NCI-H1105 treated with DMSO at 0.1 percent for 48 hours (cell line): ENCODE results near the gene BRSK2.

Source experiments
- DNase-seq: peaks from one replicate; lab custom pipeline; 2025; lab: John Stamatoyannopoulos, UW

BRSK2 gene

DNA sequence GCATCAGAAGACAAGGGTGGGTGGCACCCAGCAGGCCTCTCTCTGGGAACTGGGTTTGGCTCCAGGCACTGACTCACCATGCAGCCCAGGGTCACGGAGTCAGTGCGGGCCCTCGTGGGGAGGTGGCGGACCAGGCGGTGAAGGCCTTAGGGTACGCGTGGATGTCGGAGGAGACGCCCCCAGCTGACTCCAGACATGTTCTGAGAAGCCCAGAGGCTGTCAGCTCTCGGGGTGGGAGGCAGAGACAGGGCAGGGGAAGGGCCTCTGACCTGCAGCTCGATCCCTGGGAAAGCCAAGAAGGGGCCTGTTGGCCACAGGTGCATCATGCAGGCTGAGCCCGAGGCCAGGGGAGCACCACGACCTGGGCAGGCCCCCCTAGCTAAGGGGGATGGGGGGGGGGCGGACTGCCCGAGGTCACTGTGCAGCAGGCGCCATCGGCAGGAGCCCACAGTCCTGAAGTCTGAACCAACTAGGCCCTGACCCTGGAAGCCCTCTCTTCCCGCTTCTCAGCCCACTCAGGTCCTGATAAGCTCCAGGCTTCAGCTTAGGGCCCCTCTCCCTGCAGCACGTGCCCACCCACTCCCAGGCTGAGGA, 78.8 kb downstream of the BRSK2 start:
- no peak for DNase-seq

DNA sequence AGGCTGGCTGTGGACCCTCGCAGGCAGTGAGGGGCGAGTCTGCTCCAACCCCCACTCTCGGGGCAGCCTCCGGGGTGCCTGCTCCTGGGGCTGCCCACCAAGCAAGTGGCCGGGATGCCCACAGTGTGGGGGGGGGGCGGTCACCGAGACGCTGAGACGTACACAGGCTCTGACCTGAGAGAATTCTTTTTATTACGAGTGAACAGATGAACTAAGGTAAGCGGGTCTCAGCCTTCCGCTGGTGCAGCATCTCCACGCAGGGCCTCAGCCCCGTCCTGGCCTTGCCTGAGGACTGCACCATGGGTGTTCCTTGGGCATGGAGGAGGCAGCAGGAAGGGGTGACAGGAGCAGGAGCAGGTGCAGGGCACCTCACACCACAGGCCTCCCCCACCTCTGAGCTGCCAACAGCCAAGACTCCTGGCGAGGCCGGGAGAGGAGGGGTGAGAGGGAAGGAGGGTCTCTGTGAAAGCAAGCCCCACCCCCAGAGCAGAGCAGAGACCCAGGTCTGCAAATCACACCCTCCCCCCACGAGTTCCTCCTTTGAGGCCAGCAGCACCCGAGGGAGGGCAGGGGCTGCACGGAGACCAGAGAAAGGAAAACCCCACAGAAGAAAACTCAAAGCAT, 79.7 kb downstream of the BRSK2 start:
- no peak for DNase-seq

DNA sequence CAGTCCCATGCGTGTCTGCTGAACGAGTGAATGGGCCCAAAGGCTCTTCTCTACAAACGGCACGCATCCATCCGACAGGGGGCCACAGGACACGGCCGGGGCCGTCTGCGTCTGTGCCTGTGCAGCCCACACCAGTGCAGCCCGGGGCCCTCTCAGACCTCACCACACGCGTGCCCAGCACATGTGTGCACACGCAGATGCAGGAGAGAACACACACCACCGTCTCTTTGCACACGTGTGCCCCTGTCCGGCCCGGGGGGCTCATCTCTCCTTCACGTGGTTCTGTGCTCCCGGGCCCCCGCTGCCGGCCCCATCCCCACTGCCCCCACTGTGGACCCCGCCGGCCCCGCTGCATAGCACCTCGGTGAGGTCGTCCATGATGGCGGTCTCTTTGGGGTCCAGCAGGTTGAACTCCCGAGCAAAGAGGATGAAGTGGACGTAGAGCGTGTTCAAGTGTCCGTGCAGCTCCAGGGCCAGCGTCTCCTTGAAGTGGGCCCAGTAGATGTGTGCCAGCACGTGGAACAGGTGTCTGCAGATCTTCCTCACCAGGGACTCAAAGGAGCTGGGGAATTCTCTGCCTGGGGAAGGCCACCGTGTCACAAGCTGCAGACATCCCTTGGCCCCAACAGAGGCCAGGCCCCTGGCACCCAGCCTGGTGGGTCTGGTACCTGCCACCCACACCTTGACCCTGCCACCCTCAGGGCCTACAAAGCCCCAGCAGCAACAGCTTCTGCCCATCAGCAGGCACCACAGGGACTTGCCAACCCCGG, 80.4 kb downstream of the BRSK2 start:
- no peak for DNase-seq

DNA sequence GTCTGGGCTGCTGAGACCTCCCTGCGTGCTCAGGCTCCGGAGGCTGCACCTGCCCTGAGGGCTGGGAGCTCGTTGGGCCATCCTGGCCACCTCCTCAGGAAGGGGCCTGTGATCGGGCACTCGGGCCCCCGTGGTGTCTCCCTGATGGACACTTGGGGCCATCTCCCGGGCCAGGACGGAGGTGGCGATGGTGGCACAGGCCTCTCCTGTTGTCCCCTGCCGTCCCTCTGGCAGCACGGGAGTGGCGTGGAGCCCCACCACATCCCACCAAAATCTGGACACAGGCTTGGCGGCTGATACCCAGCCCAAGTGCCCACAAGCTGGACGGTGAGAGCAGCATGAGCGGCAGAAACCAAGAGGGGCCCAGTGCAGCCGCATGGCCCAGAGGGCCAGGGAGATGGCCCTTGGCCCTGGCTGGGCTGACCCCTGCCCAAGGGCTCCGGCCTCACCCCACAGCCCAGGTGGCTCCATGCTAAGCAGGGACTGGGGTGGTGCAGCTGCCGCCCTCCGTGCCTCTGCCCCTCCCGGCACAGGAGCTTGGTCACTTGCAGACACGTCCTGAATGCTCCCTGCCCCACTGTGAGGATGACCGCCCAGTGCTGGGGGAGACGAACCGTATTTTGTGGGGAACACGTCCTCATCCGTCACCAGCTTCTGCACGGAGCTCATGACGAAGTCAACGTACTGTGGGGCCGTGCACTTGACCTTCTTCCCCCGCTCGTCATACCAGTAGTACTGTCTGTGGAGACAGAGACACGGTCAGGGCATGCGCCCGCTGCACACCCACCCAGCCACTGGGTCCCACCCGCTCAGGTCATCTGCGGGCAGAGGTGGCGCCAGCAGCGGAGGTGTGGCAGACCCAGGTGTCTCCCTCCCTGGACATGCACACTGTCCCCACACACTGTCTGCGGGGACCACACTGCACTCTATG, 81.2 kb downstream of the BRSK2 start:
- no peak for DNase-seq

DNA sequence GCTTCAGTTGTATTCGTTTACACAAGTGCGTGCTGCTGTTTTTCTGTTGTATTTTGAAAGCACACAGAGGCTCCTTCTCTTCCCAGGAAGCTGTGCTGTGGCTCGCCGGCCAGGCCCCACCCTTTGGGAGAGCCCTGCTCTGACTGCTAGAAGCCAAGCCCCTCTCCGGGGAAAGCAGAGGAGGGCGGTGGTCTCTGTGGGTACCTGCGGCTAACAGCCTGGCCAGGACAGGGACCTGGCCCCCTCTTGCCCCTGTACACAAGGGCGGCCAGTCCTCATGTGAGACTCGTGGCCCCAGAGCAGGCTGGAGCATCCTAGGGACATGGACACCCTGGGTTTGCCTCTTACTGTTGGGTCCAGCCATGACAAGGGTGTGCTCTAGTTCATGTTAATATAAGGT, 82.0 kb downstream of the BRSK2 start:
- DNase-seq, result no peak

DNA sequence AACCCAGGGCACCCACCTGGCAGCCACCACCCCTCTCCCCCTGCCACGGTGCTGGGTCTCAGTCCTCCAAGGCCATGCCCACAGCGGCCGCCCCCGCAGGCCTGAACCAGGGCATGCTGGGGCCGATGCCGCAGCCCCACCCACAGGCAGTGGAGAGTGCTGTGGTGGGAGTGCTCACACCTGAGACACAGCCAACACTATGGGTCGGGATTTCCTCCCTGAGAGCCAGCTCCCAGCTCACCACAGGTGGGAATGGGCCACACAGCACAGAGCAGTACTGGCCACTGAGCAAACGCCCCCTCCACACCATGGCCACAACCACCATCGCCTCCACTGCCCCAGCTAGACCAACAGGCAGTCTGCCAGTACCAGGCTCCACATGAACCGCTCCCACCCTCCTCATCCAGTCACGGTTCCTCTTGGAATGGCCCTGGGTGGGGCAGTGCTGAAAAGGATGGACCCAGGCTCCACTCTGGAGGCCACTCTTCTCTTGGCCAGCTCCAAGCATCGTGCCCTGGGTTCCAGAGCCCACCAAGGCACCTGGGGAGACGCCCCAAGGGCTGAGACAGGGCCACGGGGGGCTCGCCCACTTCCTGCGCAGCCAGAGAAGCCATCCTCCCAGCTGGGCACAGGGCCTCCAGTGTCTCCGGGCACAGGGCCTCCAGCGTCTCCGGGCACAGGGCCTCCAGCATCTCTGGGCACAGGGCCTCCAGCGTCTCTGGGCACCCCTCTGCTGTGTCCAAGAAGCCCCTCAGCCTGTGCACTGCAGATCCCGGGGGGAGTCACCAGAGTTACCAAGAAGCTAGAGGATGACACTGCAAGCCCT, 82.7 kb downstream of the BRSK2 start:
- DNase-seq, result no peak

DNA sequence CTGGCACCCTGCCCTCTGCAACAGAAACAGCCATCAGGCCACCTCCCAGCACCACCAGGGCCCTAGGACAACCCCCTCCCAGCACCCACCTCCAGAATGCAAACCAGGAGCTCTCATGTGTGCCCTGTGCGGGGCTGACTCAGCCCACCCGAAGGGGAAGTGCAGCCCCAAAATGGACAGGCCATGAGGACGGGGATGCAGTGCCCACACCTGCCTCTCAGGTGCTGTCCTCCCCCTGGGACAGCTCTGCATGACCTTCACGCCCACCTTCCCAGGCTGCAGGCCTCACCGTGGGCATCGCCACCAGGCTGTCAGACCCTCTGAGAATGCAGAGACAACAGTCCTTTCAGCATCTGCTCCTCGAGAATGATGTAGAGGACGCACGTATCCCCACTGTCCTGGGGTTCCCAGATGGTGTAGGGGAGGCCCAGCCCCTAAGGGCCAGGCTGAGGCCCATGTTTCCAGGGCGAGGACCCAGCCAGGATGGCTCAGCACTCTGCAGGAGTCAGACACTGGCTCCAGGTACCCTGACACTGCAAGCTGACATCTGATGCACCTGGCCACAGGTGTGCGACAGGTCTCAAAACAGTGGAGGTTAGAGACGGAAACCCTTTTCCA, 83.4 kb downstream of the BRSK2 start:
- DNase-seq, result no peak

DNA sequence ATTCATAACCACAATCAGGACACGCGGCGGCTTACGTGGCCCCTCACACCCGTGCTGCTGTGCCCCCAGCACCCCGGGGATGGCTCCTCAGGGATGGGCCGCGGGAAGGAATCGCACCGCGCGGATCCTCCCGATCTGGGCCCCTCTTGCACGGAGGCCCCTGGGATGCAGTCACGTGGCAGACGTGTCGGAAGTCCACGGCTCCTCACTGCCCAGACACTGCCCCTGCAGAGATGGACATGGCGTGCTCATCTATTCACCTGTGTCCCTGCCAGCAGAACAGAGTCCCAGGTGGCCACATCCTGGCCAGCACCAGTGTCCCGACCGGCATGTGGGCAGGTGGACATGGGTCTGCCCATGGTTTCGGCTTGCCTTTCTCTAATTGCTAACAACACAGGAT, 84.1 kb downstream of the BRSK2 start:
- no peak for DNase-seq

DNA sequence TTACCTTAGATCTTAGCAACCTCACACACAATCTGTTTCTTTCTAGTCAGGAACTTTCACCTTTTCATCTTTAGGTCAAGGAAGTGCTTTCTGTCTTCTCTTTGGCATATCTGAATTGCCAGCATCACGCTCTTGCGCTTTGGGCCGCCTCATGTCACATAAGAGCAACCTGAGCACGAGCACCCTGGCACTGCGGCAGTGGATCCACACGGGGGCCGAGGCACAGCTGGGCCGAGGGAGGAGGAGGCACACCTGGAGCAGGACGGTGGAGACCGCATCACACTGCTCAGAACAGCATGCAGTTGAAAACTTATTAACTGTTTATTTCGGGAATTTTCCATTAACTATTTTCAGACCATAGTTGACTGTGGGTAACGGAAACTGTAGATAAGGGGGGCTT, 86.1 kb downstream of the BRSK2 start:
- DNase-seq, result no peak

DNA sequence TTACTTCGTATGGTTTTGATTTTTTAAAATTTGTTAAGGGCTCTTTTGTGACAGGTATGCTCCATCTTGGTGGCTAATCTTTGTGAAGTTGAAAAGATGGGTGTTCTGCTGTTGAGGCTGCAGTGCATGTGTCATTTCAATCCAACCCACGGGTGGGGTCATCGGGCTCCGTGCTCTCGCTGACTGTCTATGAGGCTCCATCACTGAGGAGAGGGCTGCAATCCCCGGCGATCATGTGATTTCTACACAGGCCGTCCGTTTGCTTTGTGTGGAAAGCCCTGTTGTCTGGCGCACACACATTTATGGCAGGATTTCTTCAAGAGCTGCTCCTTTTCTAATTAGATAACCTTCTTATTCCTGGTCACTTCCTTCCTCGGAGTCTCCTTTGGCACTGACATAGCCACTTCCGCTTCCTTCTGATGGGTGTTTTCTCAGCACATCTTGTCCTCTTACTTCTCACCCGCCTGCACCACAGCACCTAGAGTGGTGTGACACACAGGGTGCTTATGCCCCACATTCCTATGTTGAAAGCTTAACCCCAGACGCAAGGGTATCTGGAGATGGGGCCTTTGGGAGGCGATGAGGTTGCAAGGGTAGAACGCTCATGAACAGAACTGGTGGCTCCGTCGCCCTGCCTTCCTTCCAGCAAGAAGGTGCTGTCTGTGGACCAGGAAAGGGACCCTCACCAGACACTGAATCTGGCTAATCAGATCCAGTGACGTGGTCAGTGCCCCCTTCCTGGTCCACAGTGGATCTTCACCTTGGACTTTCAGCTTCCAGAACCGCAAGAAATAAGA, 87.4 kb downstream of the BRSK2 start:
- DNase-seq, result no peak

DNA sequence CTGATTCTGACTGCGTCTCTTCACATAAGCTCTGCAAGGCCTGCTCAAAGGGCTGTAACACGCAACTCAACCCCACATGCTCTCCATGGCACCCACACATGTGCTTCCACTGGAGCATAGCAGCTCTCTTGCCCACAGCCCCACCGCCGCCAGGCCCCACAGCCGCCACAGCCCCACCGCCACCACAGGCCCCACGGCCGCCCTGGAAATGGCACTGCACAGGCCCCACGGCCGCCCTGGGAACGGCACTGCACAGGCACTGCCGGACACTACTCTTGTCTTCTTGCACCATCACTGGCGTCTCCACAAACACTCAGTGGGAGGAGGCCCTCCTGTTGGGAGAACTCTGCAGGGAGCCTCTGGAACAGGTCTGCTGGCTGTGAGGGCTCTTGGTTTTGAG, 88.3 kb downstream of the BRSK2 start:
- no peak for DNase-seq

DNA sequence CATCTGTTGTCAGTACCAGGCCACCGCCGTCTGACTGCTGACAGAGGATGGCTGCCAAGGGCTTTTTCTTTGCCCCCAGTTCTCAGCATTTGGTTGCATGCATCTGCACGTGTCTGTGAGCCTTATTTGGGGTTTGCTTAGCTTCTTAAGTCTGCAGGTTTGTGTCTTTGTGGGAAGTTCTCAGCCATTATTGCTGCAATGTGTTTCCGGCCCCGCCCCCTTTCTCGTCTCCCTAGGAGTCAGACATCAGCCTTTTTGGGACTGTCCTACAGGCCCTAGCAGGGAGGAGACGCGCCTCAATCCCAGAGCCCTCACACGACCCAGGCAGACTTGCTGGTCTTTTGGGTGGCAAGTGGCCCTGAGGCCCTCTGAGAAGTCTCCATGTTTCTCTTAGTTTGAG, 88.8 kb downstream of the BRSK2 start:
- no peak for DNase-seq

DNA sequence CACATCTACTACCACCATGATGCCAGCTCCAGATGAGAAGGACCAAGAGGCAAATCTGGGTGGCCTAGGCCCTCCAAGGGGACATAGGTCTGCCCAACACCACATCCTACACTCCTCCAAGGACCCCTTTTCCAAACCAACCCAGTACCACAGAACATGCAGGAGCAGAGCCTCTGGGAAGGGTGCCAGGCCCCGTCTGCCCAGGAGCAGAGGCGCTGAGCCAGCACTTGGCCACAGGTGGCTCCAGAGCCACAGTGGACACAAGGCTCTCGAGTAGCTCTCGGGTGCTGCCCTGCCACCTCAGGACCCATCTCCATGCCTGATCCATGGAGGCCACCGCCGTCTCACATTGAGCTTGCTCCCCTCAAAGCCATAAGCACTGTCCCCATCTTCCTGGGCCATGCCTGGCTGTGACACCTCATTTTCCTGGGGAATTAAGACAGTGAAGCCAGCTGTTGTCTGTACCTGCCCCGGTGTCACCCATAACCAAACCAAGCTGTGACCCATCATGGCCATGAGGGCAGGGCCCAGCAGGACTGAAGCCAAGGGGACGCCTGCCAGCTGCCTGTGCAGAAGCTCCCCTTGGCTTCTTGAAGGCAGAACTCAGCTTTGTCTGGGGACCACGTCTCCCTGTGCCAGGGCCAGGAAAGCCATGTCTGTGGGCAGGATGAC, 89.4 kb downstream of the BRSK2 start:
- DNase-seq, result no peak

DNA sequence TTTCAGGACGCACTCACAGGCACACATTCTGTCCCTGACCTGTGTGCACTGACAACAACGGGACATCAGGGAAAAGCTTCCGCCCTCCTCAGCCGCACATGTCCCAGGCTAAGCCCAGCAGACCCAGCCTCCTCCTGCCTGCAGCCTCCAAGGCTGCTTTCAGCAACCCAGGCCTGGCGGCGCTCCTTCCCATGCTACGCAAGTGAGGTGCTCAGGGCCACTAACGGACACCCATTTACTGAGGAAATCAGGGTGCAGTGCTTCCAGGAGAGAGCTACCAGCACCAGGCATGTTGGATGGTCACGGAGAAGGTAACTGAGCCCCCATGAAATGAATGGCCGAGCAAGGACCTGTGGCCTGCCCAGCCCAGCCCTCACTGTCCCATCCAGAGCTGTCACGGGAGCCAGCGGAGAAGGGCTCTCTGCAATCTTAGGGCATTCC, 90.0 kb downstream of the BRSK2 start:
- DNase-seq, result no peak

DNA sequence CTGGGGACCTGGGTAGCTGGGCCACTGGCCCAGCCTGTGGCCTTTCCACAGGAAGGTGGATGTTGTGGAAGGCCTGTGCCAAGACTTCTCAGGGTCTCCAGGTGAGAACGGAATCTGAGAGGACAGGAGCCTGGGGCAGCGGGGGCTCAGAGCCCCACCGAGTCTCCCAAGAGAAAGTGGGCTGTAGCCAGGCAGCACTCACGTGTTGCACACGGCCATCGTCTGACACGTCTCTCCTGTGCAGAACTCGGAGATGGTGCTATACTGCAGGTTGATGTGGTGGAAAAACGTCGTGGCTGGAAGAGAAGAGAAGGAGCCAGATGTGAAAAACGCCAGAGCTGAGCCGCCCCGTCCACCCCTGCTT, 90.4 kb downstream of the BRSK2 start:
- DNase-seq, result no peak

DNA sequence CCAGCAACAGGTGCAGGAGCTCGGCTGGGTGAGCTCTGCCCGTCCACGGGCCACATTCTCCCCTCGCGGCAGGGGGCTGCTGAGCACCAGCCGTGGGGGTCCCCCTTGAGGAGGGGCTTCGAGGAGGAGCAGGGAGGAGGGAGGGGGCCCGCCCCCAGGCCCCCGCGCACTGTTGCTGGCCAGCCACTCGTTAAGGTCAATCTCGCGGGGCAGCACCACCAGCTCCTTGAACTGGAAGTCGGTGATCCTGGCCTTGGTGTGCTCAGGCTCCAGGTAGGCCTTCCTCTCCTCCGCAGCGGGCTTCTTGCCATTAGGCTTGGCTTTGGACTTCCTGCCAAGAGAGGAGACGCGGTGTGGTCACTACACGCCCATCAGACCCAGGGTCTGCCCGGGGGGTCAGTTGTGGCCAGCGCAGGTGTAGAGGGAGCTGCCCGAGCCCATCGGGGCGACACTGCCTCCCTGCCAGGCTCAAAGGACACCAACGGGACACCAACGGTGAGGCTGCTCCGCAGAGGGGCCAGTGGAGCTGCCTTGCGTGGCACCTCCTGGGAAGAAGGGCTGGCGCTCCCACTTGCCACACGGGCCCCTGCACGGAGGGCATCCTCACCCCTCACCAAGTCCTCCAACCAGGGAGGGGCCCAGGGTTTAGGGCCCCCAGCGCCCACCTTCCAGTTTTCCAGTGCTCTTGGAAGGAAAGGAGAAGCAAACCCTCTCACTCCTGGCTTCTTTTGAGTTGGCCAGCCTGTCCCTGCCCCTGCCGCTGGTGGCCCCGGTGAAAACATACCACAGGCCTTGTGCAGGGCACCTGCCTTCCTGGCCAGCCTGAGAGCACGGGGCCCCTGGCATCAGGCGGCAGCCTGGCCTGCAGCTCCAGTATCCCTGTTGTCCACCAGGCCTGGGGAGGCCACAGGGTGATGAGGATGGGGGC, 91.1 kb downstream of the BRSK2 start:
- DNase-seq, result no peak

DNA sequence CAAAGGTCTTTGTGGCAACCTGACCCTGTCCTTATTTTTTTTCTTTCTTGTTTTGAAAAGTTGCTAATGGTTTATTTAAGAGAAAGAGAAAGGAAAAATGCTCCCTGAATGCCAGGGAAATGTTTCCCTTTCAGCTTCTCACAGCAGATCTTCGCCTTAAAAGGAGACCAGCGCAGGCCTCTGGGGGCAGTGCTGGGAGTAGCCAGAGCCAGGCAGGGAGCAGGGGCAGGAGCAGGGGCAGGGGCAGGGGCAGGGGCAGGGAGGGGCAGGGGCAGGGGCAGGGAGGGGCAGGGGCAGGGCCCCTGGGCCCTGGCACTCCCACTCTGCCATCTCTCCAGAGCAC, 91.7 kb downstream of the BRSK2 start:
- no peak for DNase-seq

DNA sequence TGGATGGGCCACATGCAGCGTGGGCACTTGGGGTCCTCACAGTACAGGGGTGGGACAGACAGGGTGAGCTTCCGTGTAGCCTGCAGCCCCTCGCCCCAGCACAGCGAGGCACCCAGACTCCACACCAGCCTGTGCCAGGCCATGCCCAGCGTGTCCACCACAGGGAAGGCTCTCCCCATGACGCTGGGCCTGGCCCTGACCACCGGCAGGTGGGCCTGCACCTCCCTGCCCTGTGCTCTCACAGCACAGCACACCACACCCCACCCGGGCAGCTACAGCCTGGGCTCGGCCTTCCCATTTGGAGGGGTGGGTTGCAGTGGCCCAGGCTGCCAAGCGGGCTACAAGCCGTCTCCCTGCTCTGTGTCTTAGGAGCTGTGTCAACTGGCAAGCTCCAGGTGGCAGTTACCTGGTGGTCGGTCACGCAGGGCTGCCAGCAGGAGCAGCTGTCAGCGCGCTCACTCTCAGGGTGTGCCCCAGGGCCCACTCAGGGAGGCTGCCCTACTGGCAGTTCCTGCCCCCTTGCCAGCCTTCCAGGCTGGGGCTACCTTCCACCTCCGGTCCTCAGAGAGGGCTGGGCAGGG, 92.2 kb downstream of the BRSK2 start:
- DNase-seq, result no peak
